Hindlimb muscle (tissue), 1 donor: Measurements from ENCODE around the gene TAB3. TPM values are rescaled to one million over a fixed set of nuclear protein-coding genes. Genes with fewer than 3 reads are reported as not detected.

Source experiments
- DNase-seq: peaks from one replicate; pipeline ENCODE4 v3.0.0-alpha.2; 2013
- polyA plus RNA-seq: library from polyadenylated mRNA; unstranded; fragments of 120-200 nt; gene quantifications from one replicate; pipeline ENCODE4 v1.2.1, GENCODE V29; 2013; ENCODE audit not compliant: insufficient read length

The TAB3 gene
- polyA plus RNA-seq, 1 donor: 12.9 TPM

DNA sequence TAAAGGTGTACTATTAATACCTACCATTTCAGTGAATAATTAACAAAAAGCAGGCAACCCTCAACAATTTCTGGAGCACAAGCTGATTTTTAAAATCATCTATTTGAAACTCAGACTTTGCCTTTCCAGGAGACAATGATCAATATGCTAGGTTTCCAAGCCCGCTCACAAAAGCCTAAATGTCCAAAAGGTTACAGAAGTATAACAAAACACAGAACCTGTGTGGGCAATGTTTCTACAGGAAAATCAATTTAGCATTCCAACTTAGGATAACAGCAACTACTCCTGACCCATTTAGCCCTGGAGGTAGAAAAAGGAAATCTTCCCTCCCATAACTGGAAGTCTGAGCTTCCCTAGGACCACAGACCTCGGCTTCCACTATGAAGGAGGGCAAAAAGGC lies 3.9 kb downstream of the TAB3 start:
- no peak for DNase-seq

DNA sequence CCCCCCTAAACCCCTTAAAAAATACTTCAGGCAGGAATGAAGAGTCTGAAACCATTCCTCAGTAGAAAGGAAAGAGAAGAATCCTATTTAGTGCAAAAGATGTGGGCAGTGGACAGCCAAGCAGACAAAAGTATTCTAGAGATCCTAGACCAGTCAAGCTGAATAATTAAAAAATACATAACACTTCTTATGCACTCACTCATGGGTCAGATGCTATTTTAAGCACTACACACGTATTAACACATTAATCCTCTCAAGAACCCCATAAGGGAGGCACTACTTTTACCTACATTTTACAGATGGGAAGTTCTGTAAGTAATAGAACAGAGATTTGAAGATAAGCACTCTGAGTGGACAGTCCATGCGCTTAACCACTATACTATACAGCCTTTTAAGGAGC lies 5.9 kb downstream of the TAB3 start:
- no peak for DNase-seq

DNA sequence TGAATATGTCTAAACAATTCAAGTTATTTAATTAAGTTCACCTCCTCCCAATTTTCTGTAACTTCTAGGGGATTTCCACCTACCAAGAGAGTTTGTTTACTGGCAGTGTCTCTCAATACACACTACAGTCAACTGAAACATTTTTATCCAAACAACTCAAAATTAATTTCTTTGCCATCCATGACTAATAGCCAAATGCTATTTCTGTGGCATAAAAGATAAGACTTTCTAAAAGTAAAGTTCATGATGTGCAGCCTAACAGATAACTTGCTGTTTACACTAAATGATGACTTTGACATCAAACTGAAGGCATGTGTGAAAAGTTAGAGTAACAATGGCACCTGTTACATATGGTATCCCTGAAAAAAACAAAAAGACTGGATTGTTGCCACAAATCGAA lies 7.3 kb downstream of the TAB3 start:
- no peak for DNase-seq

DNA sequence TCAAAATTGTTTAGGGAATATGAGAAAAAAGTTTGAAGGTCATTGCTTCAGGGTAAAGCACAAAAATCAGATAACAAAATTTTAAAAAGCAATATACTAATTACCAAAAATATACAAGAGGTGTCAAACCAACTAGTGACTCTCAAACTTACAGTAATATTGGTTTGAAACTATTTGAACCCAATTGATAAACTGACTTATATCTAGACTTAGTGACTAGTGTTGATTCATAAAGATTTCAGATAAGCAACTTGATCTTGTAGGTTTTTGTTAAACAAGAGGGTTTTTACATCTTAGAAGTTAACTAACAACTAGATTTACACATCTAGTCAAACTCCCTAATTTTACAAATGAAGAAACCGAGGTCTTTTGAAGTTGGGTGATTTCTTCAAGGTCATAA lies 7.7 kb downstream of the TAB3 start:
- DNase-seq: no peak

DNA sequence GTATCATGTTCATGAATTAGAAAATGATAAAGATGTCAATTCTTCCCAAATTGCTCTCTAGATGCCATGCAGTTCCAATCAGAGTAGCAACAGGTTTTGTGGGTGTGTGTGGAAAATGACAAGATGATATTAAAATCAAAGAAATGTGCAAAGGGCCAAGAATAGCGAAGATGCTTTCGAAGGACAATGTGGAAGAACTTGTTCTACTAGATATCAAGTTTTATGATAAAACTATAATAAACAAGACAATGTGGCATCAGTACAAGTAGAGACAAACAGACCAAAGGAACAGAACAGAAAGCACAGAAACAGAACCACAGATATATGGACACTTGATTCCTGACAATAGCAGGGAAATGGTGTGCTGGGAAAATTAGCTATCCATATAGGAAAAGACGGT lies 9.0 kb downstream of the TAB3 start:
- DNase-seq: no peak

DNA sequence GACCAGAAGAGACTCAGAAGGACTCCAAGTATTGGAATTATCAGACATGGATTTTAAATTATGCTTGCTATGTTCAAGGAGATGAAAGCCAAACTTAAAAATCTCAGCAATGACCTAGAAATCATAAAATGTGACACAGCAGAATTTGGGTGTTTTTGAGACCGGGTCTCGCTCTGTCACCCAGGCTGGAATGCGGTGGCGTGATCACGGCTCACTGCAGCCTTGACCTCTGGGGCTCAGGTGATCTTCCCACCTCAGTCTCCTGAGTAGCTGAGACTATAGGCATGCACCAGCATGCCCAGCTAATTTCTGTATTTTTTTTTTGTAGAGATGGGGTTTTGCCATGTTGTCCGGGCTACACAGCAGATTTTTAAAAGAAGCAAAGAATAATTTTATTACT lies 12.7 kb downstream of the TAB3 start:
- no peak for DNase-seq

DNA sequence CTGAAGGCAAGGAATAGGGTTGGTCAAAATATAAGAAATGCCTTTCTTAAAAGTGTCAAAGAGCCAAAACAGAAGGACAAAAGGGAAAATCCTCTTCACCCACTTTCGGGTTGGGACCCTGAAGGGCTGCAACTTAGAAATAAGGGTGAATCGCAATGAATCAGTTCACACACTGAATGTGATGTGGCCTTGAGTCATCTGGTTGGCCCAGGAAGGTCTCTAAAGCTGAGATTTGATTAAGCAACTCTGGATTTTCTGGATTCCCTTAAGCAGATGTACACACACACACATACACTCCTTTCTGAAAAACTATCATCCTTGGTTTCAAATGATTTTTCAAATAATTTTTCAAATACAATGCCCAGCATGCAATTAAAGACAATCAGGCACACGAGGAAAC lies 13.1 kb downstream of the TAB3 start:
- no peak for DNase-seq

DNA sequence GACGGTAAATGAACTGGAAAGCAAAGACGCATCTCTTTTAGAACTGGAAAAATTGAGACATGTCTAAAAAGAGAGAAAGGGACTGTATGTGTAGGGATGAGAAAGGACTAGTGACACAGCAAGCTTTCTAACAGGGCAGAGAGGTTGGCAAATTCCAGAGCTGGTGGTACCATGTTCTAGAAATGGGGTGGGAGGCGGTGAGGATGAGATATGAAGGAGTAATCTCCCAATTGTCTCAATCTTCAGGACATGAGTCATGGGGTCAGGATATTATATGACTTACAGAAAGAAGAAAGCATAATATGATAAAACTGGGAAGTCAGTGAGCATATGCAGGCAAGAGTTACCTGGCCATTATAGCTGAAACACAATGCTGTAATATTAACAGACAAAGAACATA lies 14.2 kb downstream of the TAB3 start:
- no peak for DNase-seq

DNA sequence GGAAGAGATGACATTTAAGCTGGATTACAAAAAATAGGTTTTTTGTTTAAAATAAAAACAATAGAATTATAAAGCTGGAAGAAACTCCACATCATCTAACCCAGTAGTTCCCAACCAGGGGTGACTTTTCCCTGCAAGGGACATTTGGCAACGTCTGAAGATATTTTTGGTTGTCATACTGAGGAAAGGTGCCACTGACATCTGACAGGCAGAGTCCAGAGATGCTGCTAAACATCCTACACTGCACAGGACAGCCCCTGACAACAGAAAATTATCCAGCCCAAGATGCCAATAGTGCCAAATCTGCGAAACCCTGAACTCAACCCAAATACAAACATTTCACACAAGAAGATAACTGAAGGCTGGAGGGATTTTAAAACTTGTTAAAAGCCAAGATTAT lies 18.5 kb downstream of the TAB3 start:
- no peak for DNase-seq

DNA sequence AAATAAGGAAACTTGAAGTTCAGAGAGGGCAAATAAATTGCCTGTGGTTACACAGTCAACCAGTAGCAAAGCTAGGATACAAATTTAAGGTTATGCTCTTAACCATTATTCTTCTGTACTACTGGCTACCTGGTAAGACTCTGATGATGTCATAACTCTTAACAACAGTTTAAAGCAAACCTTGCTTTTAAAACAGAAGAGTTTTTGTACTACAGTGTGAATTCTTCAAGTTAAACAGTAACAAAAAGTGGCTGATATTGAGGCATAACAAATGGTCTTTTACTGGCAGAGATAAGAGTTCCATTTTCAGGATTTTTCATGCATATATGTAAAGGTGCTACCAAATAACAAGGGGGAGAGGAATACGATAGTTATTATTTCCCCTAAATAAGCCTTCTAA lies 23.4 kb downstream of the TAB3 start:
- DNase-seq: no peak

DNA sequence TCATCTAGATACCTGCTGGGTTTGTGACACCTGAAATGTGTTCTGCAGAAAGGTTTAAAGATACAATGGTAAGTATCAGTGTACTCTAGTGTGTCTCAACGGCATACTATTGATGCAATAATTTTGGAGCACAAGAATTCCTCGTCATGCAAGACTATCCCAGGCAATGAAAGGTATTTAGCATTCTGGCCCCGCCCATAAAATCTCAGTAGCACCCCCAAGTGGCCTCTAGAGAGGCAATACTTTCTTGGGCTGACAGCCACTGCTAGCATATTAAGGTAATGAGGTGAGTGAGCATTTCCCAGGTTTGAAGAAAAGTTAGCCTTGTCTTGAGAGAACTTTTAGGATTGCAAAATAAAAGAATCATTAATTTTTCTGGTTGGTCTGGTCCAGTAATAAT lies 24.0 kb downstream of the TAB3 start:
- DNase-seq: no peak

DNA sequence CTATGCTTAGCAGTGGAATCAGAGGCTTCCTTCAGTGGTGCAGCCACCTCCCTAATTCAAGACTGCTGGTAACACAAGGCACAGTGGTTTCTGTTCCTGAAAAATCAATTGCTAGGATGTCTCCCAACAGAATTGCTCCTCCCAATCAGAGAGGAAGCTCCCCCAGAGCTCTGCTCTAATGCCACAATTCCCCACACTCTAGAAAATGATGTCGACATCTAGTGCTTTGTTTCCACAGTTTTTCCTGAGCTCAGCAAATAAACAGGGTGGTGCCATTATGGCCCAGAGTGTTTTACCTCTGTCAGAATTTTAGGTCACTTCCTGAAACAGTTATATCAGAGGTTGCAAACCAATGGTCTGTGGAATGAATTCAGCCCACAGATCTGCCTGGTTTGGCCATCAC lies 24.7 kb downstream of the TAB3 start:
- DNase-seq: no peak

DNA sequence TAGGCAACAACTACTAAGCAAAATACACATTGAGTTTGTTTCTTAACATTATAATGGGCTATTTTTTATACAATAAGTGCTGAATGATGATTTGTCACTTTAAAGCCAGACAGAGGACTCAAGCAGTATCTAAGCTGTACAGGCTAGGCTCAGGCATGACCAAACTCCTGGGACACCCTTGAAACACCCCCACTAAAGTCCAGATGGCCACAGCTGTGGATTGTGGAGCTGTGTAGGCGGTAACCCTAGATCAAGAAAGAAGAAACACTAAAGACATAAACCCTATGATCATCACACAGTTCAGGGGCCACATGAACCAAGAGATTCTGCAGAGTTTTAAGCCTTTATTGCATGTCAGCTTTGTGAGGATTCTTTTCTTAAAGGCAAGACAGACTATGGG lies 25.1 kb downstream of the TAB3 start:
- no peak for DNase-seq

DNA sequence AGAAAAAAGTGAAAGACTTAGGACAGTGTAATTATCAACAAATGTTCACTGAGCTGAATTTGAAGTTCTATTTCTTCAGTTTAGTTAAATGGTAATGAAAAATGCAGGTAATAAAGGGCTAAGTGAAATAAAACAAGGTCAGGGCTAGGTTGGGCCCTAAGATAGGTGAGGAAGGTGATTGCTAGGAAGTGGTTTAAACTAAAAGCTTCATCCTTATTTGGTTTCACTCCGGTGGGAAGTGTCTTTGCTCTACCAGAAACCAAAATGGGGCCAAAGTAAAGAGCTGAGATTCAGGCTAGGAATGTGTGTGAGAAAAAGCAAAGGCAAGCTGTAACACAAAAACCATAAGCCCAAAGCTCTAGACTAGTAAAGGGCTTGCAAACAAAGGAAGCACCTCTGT lies 31.0 kb downstream of the TAB3 start:
- no peak for DNase-seq

DNA sequence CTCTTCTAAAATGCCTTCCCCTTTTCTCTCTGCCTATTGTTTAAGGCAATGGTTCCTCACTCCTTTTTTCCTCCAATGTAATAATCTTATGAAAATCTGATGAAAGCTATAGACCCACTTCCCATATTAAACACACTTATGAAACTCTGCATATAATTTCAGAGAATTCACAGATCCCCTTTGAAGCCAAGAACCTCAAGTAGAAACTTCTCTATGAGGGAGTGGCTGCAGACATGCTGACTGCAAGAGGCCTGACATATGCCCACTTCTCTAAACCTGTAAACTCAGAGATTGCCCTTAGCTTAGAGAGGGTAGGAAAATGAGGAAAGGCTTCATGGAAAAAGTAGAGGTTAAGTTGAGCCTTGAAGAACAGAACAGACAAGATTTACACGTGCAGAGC lies 37.6 kb downstream of the TAB3 start:
- no peak for DNase-seq

DNA sequence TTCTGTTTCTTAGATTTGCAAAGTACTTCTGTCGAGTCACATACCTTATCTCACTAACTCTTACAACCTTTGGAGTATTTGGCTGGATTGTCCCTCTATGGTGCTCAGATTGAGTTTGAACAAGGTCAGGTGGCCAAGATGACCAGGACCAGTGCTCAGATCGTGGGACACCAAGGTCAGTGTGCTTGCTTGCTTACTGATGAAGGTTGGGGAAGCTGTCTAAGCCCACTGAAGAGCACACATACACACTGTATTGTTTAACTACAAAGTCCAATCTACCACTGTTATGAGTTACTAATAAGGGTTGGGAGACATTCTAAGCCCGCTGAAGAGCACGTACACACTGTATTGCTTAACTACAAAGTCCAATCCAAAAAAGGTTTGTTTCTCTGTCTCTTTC lies 53.7 kb downstream of the TAB3 start:
- DNase-seq: no peak

DNA sequence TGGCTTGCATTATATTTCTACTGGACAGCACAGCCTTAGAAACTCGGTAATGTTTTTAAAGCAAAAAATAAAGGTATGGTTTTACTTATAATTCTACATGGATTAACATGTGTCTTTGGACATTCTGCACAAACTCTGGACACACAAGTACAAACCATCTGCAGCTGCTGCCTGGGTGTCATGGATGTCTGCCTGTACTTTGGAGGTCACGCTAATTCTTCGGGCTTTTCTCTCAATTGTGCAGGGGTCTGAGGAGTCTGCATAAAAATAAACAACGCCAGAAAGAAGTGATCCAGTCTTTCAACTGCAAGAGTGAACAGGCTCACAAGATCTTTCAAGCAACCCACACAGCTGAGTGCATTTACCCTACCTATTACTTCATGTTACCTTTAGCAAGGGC lies 55.2 kb downstream of the TAB3 start:
- no peak for DNase-seq

DNA sequence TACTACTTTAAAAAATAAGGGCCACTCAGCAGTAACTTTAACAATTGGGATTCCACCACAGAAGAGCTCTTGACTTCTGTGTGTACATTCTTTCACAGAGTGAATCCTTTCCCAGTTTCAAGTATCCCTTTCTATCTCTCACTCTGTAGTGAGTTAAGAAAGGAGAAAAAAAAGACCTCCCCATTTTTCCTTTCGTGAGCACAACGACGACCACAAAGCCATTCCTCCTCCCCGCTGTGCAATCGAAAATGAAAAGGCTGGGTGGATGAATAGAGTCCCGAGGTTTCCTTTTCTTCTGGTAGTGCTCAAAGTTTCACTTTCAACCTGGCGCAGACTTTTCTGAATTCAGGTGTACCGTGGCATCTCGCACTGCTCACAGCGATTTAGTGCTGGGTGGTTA lies 58.0 kb downstream of the TAB3 start:
- DNase-seq: no peak

DNA sequence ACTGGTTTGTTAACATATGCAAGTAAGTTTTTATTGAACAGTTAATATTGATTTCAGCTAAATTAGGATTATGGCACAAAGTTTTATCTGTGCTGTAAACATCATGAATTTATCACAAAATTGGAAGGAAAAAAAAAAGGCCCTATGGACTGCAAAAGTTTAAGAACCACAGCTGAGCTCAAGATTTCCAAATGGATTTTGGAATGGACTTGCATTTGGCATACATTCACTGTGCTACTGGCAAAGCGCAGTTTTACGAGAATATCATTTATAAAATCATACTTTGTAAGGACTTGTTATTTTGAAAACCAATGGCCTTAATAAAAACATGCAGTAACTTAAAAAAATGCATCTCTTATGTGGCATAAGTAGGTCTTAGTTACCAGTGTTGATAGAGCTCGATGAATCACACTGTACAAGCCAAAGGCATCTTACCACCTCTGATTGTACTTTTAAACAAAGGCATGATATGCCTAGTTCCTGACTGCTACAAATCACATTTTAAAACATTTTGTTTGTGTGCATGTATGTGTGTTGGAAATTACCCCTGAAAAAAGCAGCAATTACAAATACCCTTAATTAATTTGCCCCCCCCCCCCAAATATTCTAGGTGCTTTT lies 58.6 kb downstream of the TAB3 start:
- DNase-seq: peak; percentile 19

DNA sequence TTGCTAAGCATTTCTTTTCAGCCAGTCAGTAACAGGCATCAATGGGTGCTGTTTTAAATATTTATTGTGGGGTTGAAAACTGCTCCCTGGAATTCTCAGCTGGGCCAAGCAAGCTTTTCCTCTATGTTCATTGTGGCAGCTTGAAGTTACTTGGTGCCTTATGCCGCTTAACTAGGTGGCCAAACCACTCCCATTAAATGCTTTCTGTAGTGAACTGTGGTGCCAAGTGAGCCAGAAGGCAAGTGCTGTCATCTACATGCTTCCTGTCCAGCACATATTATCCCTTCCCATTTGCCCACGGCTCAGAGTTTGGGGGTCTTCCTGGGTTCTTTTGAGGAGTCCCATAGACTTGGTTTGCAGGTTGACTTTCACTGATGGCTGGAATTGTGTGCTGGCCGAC lies 64.8 kb downstream of the TAB3 start:
- no peak for DNase-seq

DNA sequence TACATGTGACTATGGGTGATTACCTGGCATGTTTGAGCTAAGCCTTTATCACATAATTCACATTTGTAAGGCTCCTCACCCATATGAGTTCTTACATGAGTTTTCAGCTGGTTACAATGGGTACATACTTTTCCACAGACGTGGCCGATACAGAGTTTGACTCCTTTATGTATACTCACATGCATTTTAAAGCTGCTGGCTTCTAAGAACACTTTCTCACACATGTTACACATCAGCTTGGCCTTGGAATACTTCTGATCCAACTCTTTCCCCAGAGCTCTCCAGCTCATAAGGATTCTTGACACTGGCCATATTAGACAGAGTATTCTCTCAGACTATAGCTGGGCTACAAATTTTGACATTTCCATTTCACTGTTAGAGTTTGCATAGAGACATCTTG lies 66.3 kb downstream of the TAB3 start:
- peak; percentile 44 for DNase-seq

DNA sequence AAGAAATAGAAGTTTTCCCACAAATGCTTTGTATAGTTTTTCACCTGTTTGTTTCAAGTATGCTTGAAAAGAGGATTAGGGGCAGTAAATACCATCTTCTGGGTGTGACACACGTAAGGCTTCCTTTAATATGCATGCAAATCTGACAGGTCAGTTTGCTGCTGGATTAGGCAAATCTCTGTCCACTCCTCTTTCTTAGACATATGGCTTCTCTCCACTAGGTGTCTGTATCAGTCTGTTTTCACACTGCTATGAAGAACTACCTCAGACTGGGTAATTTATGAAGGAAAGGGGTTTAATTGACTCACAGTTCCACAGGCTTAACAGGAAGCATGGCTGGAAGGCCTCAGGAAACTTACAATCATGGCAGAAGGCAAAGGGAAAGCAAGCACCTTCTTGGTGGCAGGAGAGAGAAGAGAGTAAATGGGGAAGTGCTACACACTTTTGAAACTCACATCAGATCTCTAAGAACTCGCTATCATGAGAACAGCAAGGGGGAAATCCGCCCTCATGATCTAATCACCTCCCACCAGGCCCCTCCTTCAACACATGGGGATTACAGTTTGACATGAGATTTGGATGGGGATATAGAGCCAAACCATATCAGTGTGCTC lies 66.9 kb downstream of the TAB3 start:
- no peak for DNase-seq

DNA sequence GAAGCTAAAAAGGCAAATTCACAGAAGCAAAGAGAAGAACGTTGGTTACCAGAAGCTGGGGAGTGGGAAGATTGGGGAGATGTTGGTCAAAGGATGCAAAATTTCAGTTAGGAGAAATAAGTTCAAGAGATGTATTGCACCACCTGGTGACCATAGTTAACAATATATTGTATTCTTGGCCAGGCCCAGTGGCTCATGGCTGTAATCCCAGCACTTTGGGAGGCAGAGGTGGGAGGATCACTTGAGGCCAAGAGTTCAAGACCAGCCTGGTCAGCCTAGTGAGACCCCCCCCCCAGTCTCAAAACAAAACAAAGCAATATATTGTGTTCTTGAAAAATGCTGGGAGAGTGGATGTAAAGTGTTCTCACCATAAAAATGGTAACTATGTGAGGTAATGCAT lies 67.9 kb downstream of the TAB3 start:
- DNase-seq: no peak

DNA sequence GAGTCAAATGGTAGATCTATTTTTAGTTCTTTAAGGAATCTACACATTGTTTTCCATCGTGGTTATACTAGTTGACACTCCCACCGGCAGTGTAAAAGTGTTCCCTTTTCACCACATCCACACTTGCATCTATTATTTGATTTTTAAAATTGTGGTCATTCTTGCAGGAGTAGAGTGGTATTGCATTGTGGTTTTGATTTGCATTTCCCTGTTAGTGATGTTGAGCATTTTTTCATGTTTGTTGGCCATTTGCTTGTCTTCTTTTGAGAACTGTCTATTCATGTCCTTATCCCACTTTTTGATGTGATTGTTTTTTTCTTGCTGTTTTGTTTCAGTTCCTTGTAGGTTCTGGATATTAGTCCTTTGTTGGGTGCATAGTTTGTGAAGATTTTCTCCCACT lies 70.0 kb downstream of the TAB3 start:
- DNase-seq: no peak

DNA sequence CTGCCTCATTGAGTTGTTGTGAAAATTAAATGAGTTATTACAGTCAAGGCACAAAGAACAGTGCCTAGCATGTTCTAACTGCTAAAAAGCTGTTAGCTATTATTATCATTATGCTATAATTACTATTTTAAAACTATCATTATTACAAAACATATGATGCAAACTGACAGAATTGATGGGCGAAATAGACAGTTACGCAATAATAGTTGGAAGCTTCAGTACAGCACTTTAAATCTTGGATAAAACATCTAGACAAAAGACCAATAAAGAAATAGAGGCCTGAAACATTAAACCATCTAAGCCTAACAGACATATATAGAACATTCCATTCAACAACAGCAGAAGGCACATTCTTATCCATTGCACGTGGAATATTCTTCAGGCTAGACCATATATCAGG lies 73.0 kb downstream of the TAB3 start:
- DNase-seq: no peak
